Ascending aorta (tissue), 2 donors: Measurements from ENCODE around the gene RAD51AP1. TPM values are rescaled to one million over a fixed set of nuclear protein-coding genes. Genes with fewer than 3 reads are reported as not detected.
"Not testable (repeated sequence)": the region's sequence is repeated elsewhere in the genome, so short reads cannot be mapped to it uniquely, and the experiment has no call there.

Source experiments
- DNase-seq, 2 donors: peaks; one replicate each; pipeline ENCODE4 v3.0.0-alpha.2; 2019; ENCODE audit warnings: low spot score in 2 of 2
- H3K27ac ChIP-seq, 2 donors: fragments of 200-600 bp; sonication (generic); one replicate each; pipeline ENCODE4 v1.5.1; 2016 to 2017; ENCODE audit warnings: mild to moderate bottlenecking in 1 of 2
- H3K27me3 ChIP-seq: fragments of 200-600 bp; sonication (generic); one replicate; pipeline ENCODE4 v1.5.1; 2017
- H3K36me3 ChIP-seq, 2 donors: fragments of 200-600 bp; sonication (generic); one replicate each; pipeline ENCODE4 v1.5.1; 2016
- H3K4me1 ChIP-seq, 2 donors: fragments of 200-600 bp; sonication (generic); one replicate each; pipeline ENCODE4 v1.5.1; 2016 to 2017; ENCODE audit warnings: mild to moderate bottlenecking in 1 of 2
- H3K4me3 ChIP-seq, 2 donors: fragments of 200-600 bp; sonication (generic); one replicate each; pipeline ENCODE4 v1.5.1; 2016 to 2017; ENCODE audit warnings: mild to moderate bottlenecking in 1 of 2
- H3K9me3 ChIP-seq, 2 donors: fragments of 200-600 bp; sonication (generic); one replicate each; pipeline ENCODE4 v1.5.1; 2016
- CTCF ChIP-seq, 3 experiments: fragments of 200-600 bp in 2 of 3; fragments of 450-650 bp in 1 of 3; sonication (generic) in 2 of 3; IDR thresholded peaks; one replicate each; pipeline ENCODE4 v1.5.1; 2016 to 2019; ENCODE audit warnings: antibody characterized with exemption in 3 of 3, mild to moderate bottlenecking in 1 of 3, moderate library complexity in 1 of 3
- intact Hi-C: fragments of 100-400 bp; cut with DNase I; formaldehyde crosslinking; loops from one replicate; pipeline ENCODE4 v1.15.1; 2023
- total RNA-seq: library from RNA; depleted of rRNA; stranded (reverse); fragments of >200 nt; gene quantifications from one replicate; pipeline ENCODE4 v1.1.0, GENCODE V29; 2016

The RAD51AP1 gene
- total RNA-seq, 1 donor from 2014 or later: not detected

- Histone ChIP-seq H3K27ac (no peak overlapping the region), H3K4me3 (no peak overlapping the region), H3K4me1 (no peaks in the 10 kb centered on the region), H3K36me3 (peaks cover 26 to 34% of the 10 kb centered on the region in 2 donors), H3K27me3 (no peaks in the 10 kb centered on the region), H3K9me3 (no peaks in the 10 kb centered on the region)
- no peak for DNase-seq
- intact Hi-C loops: no loop called here
- TF ChIP-seq CTCF (IDR thresholded peaks at IDR 0.05): no peak
Observed at GRCh38 chr12:4505376-4505986, 33.2 kb upstream of the RAD51AP1 start.

- no peaks in the 10 kb centered on the region for H3K27me3 ChIP-seq
- TF ChIP-seq CTCF (IDR thresholded peaks at IDR 0.05): no peak
- no peaks in the 10 kb centered on the region for H3K9me3 ChIP-seq
- intact Hi-C loops: no loop called here
- H3K36me3 ChIP-seq: peaks cover 23 to 34% of the 10 kb centered on the region in 2 donors
- H3K4me3 ChIP-seq: no peak overlapping the region
- DNase-seq: no peak
- H3K4me1 ChIP-seq: no peaks in the 10 kb centered on the region
- H3K27ac ChIP-seq: no peak overlapping the region
Observed at GRCh38 chr12:4506430-4506829, 32.3 kb upstream of the RAD51AP1 start.

GRCh38 chr12:4506870-4507269 is 31.8 kb upstream of the RAD51AP1 start:
- no peak for TF ChIP-seq CTCF (IDR thresholded peaks at IDR 0.05)
- no peaks in the 10 kb centered on the region for H3K9me3 ChIP-seq
- H3K27me3 ChIP-seq: no peaks in the 10 kb centered on the region
- no peak overlapping the region for H3K4me3 ChIP-seq
- peaks cover 19 to 34% of the 10 kb centered on the region in 2 donors for H3K36me3 ChIP-seq
- H3K27ac ChIP-seq: no peak overlapping the region
- intact Hi-C loops: no loop called here
- DNase-seq: no peak
- no peaks in the 10 kb centered on the region for H3K4me1 ChIP-seq

- H3K4me3 ChIP-seq, DNase-seq, intact Hi-C loops: not testable (repeated sequence)
Observed at GRCh38 chr12:4508503-4508902, 30.2 kb upstream of the RAD51AP1 start.

GRCh38 chr12:4509269-4509668 is 29.4 kb upstream of the RAD51AP1 start:
- H3K27me3 ChIP-seq, H3K9me3 ChIP-seq, H3K4me3 ChIP-seq, H3K27ac ChIP-seq, H3K4me1 ChIP-seq, DNase-seq, intact Hi-C loops: not testable (repeated sequence)
- peaks cover 10 to 12% of the 10 kb centered on the region in 2 donors for H3K36me3 ChIP-seq

More at GRCh38 chr12:4508503-4508902, 30.2 kb upstream of the RAD51AP1 start:
- peaks cover 15 to 19% of the 10 kb centered on the region in 2 donors for H3K36me3 ChIP-seq
- not testable (repeated sequence) for H3K27ac ChIP-seq, H3K4me1 ChIP-seq, H3K27me3 ChIP-seq, H3K9me3 ChIP-seq

- no peak for TF ChIP-seq CTCF (IDR thresholded peaks at IDR 0.05)
- DNase-seq: no peak
- Histone ChIP-seq H3K36me3 (peaks cover 20 to 36% of the 10 kb centered on the region in 2 donors), H3K4me1 (no peaks in the 10 kb centered on the region), H3K27me3 (no peaks in the 10 kb centered on the region), H3K27ac (no peak overlapping the region), H3K4me3 (no peak overlapping the region), H3K9me3 (no peaks in the 10 kb centered on the region)
- intact Hi-C loops: no loop called here
Observed at GRCh38 chr12:4518106-4518728, 20.5 kb upstream of the RAD51AP1 start.

- H3K4me1 ChIP-seq, H3K4me3 ChIP-seq, H3K27me3 ChIP-seq, H3K27ac ChIP-seq, intact Hi-C loops, DNase-seq, H3K9me3 ChIP-seq: not testable (repeated sequence)
- H3K36me3 ChIP-seq: peaks cover 15 to 40% of the 10 kb centered on the region in 2 donors
Observed at GRCh38 chr12:4523443-4523842, 15.2 kb upstream of the RAD51AP1 start.
